ENCODE results near the gene HOXC12. TPM values are rescaled to one million over a fixed set of nuclear protein-coding genes. Genes with fewer than 3 reads are reported as not detected.

The HOXC12 gene
- total and polyA plus RNA-seq, 7 donors = not detected

DNA sequence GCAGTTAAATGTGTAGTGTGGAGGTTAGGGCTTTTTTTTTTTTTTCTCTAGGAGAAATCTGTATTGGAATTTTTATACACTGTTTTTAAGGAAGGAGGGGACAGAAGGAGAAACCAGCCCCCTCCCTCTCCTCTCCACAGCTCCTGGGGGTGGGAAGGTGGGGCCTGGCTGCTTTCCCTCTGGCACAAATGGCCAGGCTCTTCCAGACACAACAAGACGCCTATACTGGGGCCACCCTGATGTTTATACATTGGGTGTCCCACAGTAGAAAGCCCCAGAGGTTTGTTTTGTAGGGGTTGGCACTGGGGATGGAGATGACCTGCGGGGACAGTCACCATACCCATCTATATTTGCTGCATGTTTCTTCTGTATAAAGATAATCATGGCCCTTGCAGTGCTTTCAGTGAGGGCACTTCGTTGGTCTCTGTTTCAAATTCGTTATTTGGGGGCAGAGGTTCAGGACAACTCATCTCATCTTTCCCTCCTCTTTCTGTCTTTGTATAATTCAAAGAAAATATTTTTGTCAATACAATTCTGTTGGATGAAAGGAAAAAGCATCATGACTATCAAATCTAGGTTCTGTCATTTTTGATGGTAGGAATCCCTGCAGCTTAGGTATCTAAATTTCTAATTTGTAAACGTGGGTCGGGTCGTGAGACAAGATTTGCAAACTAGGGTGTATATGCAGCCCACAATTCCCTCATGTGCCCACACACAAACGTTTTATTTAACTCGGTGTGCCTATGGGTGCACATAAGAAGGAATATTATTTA is 22.3 kb downstream of the HOXC12 start:
- intact Hi-C loops (cut with DNase I) = no loop called here
- no peak overlapping the region for H3K4me3 ChIP-seq
- H3K27me3 ChIP-seq = peaks cover 78 to 100% (median 99%) of the 10 kb centered on the region in 3 donors
- WGBS, 2 donors = 17 to 34% methylated on average over 9 of the region's 9 CpGs
- DNase-seq = no peak
- H3K9me3 ChIP-seq = no peaks in the 10 kb centered on the region
- H3K4me1 ChIP-seq = peaks cover 0 to 30% (median 26%) of the 10 kb centered on the region in 4 donors
- no peak for TF ChIP-seq EP300 (IDR thresholded peaks at IDR 0.05)
- TF ChIP-seq, protein P1, sequence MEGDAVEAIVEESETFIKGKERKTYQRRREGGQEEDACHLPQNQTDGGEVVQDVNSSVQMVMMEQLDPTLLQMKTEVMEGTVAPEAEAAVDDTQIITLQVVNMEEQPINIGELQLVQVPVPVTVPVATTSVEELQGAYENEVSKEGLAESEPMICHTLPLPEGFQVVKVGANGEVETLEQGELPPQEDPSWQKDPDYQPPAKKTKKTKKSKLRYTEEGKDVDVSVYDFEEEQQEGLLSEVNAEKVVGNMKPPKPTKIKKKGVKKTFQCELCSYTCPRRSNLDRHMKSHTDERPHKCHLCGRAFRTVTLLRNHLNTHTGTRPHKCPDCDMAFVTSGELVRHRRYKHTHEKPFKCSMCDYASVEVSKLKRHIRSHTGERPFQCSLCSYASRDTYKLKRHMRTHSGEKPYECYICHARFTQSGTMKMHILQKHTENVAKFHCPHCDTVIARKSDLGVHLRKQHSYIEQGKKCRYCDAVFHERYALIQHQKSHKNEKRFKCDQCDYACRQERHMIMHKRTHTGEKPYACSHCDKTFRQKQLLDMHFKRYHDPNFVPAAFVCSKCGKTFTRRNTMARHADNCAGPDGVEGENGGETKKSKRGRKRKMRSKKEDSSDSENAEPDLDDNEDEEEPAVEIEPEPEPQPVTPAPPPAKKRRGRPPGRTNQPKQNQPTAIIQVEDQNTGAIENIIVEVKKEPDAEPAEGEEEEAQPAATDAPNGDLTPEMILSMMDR (IDR thresholded peaks at IDR 0.05) = no peak
- TF ChIP-seq POLR2A (IDR thresholded peaks at IDR 0.05) = no peak
- no peak for TF ChIP-seq POLR2AphosphoS5 (IDR thresholded peaks at IDR 0.05)
- H3K36me3 ChIP-seq = no peaks in the 10 kb centered on the region
- no peak overlapping the region for H3K27ac ChIP-seq

DNA sequence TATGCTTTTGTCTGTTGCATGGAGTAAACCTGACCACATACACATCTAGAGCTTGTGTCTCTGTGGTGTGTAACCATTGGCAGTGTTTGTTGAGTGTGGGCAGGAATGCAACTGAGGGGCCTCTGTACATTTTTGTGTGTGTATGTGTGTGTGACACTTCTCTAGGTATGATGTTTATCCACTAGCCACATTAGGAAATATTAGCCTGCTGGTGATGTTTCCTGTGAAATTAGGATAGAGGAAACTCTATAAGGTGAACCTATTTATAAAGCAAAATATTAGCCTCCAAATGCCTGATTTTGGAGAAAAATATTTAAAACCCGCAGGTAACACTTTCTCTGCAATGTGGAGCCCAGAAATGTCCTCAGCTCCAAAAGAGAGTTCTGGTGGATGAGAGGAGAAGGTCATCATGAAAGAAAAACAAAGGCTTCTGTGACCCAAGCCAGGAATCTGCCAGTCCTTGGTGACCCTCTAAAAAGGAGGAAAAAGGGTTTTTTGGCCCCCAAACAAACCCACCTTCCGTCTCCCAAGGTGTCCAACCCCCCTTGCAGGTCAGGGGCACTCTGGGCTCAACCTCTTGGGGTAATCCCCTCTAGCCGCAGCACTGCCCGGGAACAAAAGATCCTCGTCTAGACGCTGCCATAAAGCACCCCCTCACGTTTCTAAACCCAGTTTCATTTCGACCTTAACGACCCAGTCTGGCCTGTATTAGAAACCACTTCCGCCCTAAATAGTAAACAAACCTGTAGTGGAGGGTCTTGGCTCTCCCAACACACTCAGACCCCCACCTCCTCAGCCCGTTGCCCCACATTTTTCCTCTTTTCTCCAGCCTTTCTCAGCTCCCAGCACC is 23.1 kb downstream of the HOXC12 start:
- no peak overlapping the region for H3K27ac ChIP-seq
- H3K9me3 ChIP-seq = no peaks in the 10 kb centered on the region
- intact Hi-C loops (cut with DNase I) = no loop called here
- peaks cover 78 to 100% (median 99%) of the 10 kb centered on the region in 3 donors for H3K27me3 ChIP-seq
- DNase-seq = no peak
- H3K4me1 ChIP-seq = peaks cover 0 to 30% (median 26%) of the 10 kb centered on the region in 4 donors
- no peak for TF ChIP-seq POLR2AphosphoS5 (IDR thresholded peaks at IDR 0.05)
- H3K4me3 ChIP-seq = no peak overlapping the region
- no peaks in the 10 kb centered on the region for H3K36me3 ChIP-seq
- 3 to 5% methylated on average over 11 of the region's 11 CpGs for WGBS, 2 donors

DNA sequence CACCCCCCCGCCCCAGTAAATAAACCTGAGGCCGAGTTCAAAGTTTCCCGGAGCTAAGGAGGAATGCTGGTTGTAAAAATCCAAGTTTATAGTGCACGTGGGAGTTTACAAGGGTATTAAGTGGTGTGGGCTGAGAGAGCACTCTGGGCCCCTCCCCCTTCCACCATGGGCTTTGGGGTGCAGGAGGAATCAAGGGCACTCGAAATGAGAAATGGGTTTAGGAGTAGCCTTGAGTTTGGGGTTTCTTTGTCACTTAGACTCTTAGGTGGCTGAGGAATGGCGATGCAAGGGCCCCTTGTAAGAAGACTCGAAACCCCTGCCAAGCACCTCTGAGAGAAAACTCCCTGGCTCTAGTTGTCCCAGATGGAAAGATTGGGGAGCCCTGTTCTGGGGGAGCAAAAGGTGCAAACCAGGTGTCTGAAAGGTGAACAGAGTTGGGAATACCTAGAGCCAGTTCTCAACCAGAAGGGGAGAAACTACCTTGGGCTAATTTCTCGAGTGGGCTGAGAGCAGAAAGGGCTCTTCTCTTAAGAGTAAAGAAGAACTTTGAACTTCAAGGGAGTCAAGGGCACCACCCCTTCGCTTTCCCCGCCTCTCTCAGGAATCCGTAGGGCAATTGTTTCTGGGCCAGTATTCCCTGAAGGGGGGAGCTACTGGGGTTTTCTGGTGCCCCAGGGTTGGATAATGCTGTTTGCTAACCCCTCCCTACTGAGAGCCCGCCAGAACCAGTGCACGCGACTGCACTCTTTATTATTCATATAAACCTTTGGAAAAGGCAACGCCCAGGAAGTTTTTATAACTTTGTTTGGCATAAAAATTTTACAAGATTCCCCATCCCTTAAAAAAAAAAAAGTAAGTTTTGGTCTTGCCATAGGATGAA is 24.0 kb downstream of the HOXC12 start:
- Histone ChIP-seq H3K4me1 (peaks cover 0 to 21% (median 19%) of the 10 kb centered on the region in 4 donors), H3K27ac (no peak overlapping the region), H3K4me3 (no peak overlapping the region), H3K36me3 (no peaks in the 10 kb centered on the region), H3K9me3 (no peaks in the 10 kb centered on the region), H3K27me3 (peaks cover 78 to 100% (median 99%) of the 10 kb centered on the region in 3 donors)
- intact Hi-C loops (cut with DNase I) = no loop called here
- 4 to 11% methylated on average over 15 of the region's 15 CpGs for WGBS, 2 donors
- DNase-seq = no peak
- TF ChIP-seq POLR2A (IDR thresholded peaks at IDR 0.05) (no peak), POLR2AphosphoS5 (IDR thresholded peaks at IDR 0.05) (no peak), EP300 (IDR thresholded peaks at IDR 0.05) (no peak)
- TF ChIP-seq, protein P1 (IDR thresholded peaks at IDR 0.05) = no peak

DNA sequence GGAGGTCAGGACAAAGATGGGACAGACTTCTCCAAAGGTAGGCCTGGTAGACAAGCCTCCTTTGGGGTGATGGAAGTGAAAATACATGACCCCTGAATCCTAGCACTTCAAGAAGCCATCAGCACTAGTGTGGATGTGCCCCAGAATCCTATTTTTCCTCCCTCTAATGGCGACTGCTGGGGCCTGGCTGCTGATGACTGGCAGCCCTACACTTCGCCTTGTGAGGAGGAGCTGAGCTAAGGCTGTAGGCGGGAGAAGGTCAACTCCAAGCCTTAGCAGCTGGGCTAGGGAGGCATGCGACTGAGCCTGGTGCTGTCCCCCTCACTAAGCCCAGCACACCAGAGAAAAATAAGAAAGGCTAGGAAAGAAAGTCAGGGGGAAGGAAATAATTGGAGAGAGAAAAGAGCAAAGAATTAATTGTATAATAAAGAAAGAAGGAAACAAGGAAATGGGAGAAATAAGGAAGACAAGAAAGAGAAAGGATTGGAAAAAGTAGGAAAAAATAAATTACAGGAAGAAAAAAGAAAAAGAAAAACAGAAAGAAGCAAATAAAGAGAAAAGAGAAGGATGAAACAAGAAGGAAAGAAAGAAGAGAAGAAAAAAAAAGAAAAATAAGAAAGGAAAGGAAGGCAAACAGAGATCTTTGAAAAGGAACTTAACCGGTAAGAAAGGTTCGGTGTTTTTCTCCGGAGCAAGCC is 25.6 kb downstream of the HOXC12 start:
- intact Hi-C loops (cut with DNase I) = no loop called here
- 24 to 37% methylated on average over 7 of the region's 7 CpGs for WGBS, 2 donors
- DNase-seq = no peak

More for the DNA sequence above, 25.6 kb downstream of the HOXC12 start:
- H3K9me3 ChIP-seq = no peaks in the 10 kb centered on the region
- peaks cover 78 to 100% (median 99%) of the 10 kb centered on the region in 3 donors for H3K27me3 ChIP-seq
- H3K27ac ChIP-seq = no peak overlapping the region
- H3K4me3 ChIP-seq = no peak overlapping the region
- TF ChIP-seq EP300 (IDR thresholded peaks at IDR 0.05) = no peak
- TF ChIP-seq, protein P1 (IDR thresholded peaks at IDR 0.05) = no peak
- TF ChIP-seq POLR2A (IDR thresholded peaks at IDR 0.05) = no peak
- TF ChIP-seq POLR2AphosphoS5 (IDR thresholded peaks at IDR 0.05) = no peak
- peaks cover 0 to 19% (median 15%) of the 10 kb centered on the region in 4 donors for H3K4me1 ChIP-seq
- no peaks in the 10 kb centered on the region for H3K36me3 ChIP-seq
